RWPE2 (cell line): ENCODE results near the gene NTSR2.

Source experiments
- ATAC-seq: fragments of 200-7000 bp; cut with Tn5 transposase; 3 replicates; pipeline ENCODE4 v1.9.1; 2021; ENCODE audit warnings: low read depth
- DNase-seq: peaks from one replicate; pipeline ENCODE4 v3.0.0-alpha.2; 2020; ENCODE audit warnings: low spot score
- H3K27ac ChIP-seq: fragments of 450-650 bp; 2 replicates; pipeline ENCODE4 v1.5.1; 2017; ENCODE audit warnings: mild to moderate bottlenecking; ENCODE audit not compliant: poor library complexity, severe bottlenecking
- H3K27me3 ChIP-seq: fragments of 250-450 bp; sonication (Bioruptor Pico); 2 replicates; pipeline ENCODE4 v1.5.1; 2021; ENCODE audit warnings: mild to moderate bottlenecking, moderate library complexity; ENCODE audit not compliant: insufficient read depth, poor library complexity, severe bottlenecking
- H3K36me3 ChIP-seq: fragments of 250-450 bp; sonication (Bioruptor Pico); 2 replicates; pipeline ENCODE4 v1.5.1; 2020; ENCODE audit warnings: low read depth, mild to moderate bottlenecking, moderate library complexity
- H3K4me1 ChIP-seq: fragments of 250-450 bp; sonication (Bioruptor Pico); 2 replicates; pipeline ENCODE4 v1.5.1; 2021; ENCODE audit warnings: mild to moderate bottlenecking, moderate library complexity; ENCODE audit not compliant: insufficient read depth, poor library complexity, severe bottlenecking
- H3K4me3 ChIP-seq: fragments of 250-450 bp; sonication (Bioruptor Pico); 2 replicates; pipeline ENCODE4 v1.5.1; 2021; ENCODE audit warnings: mild to moderate bottlenecking, moderate library complexity; ENCODE audit not compliant: severe bottlenecking
- H3K9me3 ChIP-seq: fragments of 250-450 bp; sonication (Bioruptor Pico); 2 replicates; pipeline ENCODE4 v1.5.1; 2021; ENCODE audit warnings: mild to moderate bottlenecking, moderate library complexity; ENCODE audit not compliant: severe bottlenecking
- TF ChIP-seq, protein P1 (sequence below): fragments of 450-650 bp; IDR thresholded peaks from one replicate; pipeline ENCODE4 v1.5.1; 2017; ENCODE audit warnings: mild to moderate bottlenecking, moderate library complexity; ENCODE audit not compliant: poor library complexity, severe bottlenecking

NTSR2 gene

DNA sequence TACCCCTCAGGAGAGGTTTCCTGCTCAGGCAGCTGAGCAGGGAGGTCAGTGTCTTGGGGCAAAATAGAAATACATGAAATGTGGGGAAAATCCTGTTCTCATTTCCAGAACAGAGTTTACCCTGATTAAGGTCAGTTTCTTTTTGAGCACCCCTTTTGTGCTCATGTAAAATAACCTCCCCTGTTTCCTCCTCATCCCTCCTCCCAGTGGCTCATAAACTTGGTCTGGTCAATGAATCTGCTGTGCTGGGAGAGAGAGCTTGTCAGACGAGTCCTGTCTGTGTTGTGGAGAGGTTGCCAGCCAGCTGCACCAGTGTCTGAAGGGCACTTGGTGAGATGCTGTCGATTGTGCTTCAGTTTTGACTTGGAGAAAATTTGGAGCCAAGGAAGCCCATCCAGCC lies 48.6 kb downstream of the NTSR2 start:
- Histone ChIP-seq H3K27ac (no peak overlapping the region), H3K4me3 (no peak overlapping the region), H3K4me1 (no peaks in the 10 kb centered on the region), H3K27me3 (no peaks in the 10 kb centered on the region), H3K9me3 (no peaks in the 10 kb centered on the region), H3K36me3 (no peaks in the 10 kb centered on the region)
- TF ChIP-seq, protein P1, sequence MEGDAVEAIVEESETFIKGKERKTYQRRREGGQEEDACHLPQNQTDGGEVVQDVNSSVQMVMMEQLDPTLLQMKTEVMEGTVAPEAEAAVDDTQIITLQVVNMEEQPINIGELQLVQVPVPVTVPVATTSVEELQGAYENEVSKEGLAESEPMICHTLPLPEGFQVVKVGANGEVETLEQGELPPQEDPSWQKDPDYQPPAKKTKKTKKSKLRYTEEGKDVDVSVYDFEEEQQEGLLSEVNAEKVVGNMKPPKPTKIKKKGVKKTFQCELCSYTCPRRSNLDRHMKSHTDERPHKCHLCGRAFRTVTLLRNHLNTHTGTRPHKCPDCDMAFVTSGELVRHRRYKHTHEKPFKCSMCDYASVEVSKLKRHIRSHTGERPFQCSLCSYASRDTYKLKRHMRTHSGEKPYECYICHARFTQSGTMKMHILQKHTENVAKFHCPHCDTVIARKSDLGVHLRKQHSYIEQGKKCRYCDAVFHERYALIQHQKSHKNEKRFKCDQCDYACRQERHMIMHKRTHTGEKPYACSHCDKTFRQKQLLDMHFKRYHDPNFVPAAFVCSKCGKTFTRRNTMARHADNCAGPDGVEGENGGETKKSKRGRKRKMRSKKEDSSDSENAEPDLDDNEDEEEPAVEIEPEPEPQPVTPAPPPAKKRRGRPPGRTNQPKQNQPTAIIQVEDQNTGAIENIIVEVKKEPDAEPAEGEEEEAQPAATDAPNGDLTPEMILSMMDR = no peak
- ATAC-seq (no peak), DNase-seq (no peak)

DNA sequence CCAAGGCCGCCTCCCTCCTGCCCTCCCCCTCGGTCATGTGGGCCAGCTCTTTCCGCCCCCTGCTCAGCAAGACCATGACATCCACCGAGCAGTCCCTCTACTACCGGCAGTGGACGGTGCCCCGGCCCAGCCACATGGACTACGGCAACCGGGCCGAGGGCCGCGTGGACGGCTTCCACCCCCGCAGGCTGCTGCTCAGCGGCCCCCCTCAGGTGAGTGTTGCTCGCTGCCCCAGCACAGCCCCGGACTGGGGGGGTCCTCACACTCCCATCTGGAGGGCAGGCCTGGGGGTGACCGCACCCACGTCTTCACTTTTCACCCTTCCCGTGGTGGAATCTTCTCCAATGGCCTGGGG lies 51.3 kb downstream of the NTSR2 start:
- H3K4me3 ChIP-seq = no peak overlapping the region
- no peaks in the 10 kb centered on the region for H3K9me3 ChIP-seq
- TF ChIP-seq, protein P1 = no peak
- H3K27ac ChIP-seq = no peak overlapping the region
- no peaks in the 10 kb centered on the region for H3K4me1 ChIP-seq
- H3K27me3 ChIP-seq = no peaks in the 10 kb centered on the region
- no peak for ATAC-seq
- DNase-seq = no peak
- no peaks in the 10 kb centered on the region for H3K36me3 ChIP-seq

DNA sequence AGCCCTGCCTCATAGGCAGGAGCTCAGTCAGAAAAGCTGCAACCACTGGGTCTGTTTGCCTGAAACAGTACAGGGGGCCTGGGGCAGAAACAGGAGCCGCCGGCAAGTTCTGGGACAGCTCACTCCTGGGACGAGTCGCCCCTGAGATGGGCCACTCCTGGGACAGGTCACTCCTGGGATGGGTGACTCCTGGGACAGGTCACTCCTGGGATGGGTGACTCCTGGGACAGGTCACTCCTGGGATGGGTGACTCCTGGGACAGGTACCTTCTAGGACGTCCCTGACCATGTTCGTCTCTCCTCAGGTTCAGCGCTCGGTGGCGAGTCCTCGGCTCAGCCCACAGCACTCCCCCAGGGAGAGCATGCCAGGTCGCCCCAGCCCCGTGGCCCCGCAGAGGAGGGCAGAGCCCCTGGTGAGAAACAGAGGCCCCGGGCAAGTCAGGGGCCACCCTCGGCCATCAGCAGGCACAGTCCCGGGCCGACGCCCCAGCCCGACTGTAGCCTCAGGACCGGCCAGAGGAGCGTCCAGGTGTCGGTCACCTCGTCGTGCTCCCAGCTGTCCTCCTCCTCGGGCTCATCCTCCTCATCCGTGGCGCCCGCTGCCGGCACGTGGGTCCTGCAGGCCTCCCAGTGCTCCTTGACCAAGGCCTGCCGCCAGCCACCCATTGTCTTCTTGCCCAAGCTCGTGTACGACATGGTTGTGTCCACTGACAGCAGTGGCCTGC lies 51.8 kb downstream of the NTSR2 start:
- ATAC-seq = no peak
- no peaks in the 10 kb centered on the region for H3K9me3 ChIP-seq
- no peak overlapping the region for H3K4me3 ChIP-seq
- H3K36me3 ChIP-seq = no peaks in the 10 kb centered on the region
- no peak for DNase-seq
- H3K4me1 ChIP-seq = no peaks in the 10 kb centered on the region
- H3K27me3 ChIP-seq = no peaks in the 10 kb centered on the region
- no peak overlapping the region for H3K27ac ChIP-seq
- TF ChIP-seq, protein P1 = no peak

DNA sequence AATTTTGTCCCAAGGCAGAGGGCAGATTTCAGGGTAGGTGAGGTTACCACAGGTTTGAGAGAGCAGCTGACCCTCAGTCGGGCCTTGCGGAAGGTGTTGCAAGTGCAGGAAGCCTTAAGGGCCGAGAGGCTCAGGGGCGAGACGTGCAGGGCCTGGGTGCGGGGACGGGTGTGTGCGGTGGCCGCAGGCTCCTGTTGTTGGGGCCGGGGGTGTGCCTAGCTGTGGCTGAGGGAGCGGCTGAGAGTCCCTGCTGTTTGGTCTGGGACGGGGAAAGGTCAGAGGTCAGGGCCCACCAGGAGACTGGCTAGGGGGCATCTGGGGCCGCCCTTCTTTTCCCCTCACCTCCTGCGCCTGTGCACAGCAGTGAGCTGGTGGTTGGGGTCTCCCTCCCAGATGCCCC lies 52.5 kb downstream of the NTSR2 start:
- no peak for ATAC-seq

More for the DNA sequence above, 52.5 kb downstream of the NTSR2 start:
- Histone ChIP-seq H3K4me3 (no peak overlapping the region), H3K36me3 (no peaks in the 10 kb centered on the region), H3K4me1 (no peaks in the 10 kb centered on the region), H3K27ac (no peak overlapping the region), H3K9me3 (no peaks in the 10 kb centered on the region), H3K27me3 (no peaks in the 10 kb centered on the region)
- no peak for DNase-seq
- TF ChIP-seq, protein P1 = no peak
